CMK (cell line): ENCODE measurements around the gene UBASH3B.
"Not testable (repeated sequence)": the region's sequence is repeated elsewhere in the genome, so short reads cannot be mapped to it uniquely, and the experiment has no call there.

Experiments used
- DNase-seq: peaks from one replicate; pipeline ENCODE4 v3.0.0-alpha.2; 2010; ENCODE audit warnings: low read depth

UBASH3B gene

DNA sequence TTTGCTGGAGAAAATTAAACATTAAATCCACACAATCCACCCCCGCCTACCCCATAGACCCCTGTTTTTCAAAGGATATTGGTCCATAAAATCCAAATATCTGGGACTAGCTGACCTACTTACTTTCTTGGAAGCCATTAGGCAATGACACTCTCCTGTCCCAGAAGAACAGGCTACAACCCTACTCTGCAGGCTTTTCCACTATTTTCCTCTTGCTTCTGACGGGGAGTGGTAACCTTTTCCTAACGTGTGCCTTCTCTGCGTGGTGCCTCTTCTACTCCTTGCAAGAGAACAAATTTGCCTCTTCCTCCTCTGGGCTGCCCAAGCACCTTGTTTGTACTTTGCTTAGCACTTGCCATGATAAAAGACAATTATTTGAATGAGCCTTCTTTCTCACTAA is 51.6 kb downstream of the UBASH3B start:
- no peak for DNase-seq

DNA sequence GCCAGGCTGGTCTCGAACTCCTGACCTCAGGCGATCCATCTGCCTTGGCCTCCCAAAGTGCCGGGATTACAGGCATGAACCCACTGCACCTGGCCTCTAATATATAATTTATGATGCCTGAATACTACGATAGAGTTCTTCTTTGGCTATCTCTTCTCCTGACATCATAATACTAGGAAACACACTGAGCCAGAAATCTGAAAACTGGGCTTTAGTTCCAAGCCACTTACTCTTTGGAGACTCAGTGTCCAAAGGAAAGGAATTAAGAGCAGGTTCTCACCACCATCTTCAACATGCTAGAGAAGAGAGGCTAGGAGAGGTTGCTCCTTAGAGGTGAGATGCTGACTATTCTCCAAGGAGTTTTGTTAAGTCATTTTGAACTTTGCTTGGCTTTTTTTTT is 52.4 kb downstream of the UBASH3B start:
- no peak for DNase-seq

DNA sequence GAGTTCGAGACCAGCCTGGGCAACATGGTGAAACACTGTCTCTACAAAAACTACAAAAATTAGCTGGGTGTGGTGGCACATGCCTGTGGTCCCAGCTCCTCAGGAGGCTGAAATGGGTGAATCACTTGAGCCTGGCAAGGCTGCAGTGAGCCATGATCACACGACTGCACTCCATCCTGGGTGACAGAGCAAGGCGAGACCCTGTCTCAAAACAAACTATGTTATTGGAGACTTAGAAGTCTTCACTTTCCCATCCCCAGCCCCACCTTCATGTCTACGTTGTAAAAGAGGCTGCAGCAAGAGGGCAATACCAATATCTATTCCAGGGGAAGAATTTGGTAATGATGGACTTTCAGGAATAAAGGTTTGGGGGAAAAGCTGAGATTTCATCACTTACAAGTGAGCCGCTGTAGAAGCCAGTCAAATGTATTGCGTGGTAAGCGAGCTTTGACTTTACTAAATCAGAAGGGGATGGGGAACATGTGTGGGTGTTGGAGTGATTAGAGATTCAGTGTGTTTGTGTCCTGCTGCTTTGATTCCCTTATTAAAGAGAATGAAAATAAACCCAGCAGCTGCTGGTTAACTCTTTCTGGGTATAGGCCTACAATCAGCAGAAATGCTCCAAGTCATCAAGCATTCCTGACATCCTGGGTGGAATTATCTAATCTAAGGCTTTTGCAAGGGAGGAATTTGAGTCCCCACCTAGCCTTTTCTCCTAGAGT is 53.7 kb downstream of the UBASH3B start:
- DNase-seq: no peak

DNA sequence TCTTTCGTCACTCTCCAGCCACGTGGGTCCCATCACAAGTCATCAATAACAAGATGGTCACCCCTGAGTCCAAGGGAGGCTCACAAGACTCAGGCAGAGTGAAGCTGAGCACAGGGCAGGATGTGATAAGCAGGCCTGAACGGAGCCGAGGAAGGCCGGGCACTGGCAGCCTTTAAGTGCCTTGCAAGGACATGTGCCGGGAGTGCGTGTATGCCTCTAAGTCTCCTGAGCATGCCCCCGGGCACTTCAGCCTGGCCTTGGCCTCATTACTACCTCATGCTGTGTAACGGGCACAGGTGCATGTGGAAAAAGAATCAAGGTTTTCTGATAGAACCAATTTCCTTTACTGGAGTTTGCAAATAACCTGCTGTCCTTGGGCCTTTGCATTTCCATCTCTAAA is 55.8 kb downstream of the UBASH3B start:
- no peak for DNase-seq

DNA sequence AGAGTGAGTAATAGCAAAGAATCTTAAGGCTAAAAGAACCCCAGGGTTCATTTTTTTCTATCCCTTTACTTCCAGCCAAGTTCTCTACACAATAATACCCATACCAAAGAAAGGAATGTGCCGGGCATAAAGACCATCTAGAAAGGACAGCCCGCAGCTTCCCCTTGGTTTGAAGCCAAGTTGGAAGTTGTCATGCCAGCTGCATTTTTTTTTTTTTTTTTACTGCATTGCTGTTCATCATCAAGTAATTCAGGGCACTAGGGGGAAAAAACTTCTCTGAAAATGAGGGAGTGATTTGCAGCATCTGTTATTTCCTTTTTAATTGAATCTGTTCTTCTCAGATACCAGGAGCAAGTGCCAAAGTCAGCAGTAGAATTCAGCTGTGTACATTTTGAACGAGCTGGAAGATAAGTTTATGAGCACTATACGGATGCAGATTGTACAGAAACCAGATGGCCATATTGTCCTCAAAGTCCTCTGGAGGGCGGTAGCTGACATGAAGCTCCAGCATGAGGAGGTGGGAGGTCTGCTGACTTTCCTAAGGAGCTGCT is 56.4 kb downstream of the UBASH3B start:
- no peak for DNase-seq

DNA sequence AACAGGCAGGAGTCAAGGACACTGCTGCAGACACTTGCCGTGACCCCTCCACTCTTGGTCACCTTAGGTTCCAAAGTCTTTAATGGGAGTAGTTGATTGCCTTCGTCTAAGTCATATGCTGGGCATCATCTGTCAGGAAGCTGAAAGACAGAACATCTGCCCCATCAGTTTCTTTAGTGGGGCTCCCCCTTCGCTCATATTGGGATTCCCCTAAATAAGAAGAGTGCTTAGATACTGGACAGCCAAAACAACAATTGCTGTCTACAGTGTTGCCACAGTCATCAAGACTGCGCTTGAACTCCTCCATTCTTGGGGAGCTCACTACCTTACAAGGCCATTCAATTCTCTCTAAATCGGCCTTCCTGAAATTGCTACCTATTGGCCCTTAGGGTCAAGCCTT is 58.5 kb downstream of the UBASH3B start:
- DNase-seq: no peak

DNA sequence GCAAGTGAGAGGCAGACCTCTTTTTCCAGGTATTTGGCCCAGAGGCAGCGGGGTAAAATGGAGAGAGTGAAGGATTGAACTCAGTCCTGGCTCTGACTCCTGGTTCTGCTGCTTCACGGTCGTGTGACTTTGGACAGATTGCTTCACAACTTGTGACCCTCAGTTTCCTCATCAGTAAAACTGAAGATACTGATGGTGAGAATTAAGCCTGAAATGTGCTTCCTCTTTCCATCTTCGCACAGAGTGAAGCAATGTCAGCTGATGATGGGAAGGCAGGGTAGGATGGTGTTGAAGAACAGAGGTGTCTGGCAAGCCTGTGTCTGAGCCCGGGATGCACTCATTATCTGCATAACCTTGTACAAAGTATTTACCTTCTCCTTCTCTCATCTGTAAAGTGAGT is 59.0 kb downstream of the UBASH3B start:
- DNase-seq: no peak

DNA sequence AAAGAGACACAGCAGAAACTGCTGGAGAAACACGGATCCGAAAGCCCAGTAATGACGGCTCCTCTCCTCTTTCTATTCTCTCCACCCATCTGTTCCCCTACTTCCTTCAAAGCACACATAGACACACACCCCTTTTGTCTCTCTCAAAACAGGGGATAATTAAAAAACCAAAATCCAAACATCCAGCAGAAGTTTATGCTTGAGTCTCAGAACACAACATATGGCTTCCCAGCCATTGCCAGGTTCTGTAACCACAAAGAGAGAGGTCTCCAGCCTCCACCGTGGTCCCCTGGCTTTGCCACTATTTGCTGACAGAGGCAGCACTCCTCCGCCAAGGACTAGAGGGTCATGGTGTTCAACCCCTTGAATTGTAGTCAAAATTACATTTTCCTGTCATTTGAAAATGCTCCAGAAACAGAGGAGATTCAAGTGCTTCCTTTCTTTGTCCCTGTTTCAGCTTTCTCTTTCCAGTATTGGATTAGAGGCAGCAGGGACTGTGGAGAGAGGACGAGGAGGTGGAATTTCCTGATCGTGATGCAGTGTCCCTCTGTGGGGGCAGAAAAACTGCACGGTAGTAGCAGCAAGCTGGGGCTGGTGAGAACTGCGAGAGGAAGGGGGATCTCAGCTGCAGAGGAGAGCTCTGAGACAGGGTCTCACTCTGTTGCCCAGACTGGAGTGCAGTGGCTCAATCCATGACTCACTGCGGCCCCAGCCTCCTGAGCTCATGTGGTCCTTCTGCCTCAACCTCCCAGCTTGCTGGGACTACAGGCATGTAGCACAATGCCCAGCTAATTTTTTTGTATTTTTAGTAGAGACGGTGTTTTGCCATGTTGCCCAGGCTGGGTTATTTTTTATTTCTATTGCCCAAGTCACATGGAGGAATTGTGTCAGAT is 60.3 kb downstream of the UBASH3B start:
- no peak for DNase-seq

DNA sequence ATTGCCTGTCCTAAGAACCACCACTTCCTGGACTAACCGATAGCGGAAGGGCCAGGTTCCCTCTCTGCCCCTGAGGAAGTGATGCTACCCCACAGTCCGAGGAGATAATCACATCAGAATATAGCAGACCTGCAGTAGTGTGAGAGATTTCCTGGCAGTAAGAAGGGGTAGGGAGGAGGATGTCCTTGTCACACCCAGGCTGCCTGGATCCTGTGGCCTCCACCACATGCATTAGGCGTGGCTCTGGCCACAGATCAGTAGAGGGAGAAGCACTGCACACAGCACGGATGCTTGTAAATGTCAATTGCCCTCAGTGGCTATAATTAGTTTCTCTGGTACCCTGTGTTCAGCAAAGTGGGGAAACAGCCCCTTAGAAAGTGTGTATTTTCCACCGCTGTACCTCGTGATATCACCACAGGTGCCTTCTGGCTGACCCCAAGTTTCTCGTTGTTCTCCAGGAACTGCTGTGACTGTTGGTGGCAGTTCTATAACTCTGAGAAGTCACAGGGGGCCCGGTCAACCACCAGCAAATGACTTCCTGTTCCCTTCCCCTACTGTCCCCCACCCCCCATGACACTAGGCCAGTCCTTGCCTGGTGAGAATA is 61.8 kb downstream of the UBASH3B start:
- peak; percentile 99 for DNase-seq

DNA sequence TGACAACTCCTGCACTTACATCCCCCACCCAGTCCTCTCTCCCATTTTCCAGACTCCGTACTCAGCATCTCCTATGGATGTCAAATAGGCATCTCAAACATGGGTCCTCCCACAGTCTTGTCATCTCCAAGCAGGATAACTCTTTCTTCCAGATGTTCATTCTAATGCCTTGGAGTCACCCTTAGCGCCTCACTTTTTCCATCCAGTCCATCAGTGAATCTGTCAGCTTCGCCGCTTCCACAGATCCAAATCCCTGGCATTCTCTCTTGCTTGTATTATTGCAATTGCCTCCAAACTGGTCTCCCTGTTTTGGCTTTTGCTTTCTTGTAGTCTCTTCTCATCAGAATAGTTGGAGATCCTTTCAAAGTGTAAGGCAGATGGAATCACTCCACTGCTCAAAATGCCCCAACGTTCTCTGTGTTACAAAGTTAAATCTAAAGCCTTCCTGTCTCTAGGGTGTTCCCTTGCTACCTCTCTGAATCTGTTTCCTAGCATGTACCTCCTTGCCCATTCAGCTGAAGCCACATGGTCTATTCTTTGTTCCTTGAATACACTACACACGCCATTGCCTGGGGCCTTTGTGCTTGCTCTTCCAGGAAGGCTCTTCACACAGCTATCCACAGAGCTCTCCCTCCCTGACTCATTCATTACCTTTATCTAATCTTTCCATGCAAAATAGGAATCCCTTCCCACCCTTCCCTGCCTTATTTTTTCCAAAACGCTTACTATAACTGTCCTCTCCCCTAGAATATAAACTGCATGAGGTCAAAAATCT is 64.8 kb downstream of the UBASH3B start:
- DNase-seq: no peak

DNA sequence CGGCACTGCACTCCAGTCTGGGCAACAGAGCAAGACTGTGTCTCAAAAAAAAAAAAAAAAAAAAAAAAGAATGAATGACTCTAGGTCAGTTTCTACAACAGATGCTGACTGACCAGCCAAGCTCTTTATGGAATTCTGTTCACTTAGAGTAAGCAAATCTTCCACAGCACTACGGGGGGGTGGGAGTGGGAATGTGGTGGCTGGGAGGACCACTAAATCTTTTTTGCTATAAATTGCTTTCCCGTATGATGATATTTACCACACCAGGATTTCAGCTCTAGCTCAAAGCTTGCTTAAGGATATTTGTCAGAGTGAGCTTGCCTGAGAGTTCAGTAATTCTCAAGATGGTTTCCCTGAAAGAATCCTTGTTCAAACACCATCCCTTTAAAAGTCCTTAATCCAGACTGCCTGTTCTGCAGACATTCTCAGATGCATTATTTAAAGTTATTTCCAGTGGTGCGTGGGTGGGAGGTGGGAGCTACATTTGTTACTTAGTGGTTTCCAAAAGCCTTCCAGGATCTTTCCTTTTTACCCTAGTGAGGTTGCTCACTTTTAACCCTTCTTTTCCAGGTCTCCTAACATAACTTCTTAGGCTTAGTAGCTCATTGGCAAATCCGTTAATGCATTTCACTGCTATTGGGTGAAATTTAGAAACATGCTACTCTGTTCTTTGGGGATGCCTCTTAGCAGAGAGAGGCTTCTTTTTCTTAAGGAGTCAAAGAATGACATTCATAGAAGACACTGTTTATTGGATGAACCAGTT is 65.9 kb downstream of the UBASH3B start:
- no peak for DNase-seq

DNA sequence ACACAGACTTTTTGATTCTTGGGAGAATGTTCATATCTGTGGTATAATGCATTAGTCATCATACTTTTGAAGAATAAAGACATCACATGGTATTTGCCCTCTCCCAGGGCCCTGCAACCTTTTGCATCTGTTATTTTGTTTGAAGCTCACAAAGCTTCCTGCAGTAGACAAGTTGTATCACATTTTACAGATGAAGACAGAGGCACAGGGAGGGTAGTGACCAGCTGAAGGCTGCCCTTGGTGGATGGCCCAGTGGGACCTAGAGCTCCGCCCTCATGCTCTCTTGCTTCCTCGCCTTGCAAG is 66.4 kb downstream of the UBASH3B start:
- no peak for DNase-seq

DNA sequence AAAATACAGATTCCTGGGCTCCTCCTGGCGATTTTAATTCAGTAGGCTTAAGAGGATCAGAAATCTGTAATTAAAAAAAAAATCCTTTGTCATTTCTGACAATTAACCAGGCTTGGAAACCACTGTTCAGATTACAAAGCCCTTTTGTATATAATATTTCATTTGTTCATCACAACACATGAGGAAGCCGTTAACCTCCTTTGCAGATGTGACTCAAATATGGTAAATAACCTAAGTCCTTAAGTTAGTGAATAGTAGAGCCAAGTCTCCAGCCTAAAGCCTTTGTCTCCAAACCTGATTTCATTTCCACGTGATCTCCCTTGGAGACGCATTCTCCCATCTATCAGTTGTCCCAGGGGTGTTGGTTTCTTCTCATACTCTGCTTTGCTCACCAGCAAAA is 67.6 kb downstream of the UBASH3B start:
- DNase-seq: no peak

DNA sequence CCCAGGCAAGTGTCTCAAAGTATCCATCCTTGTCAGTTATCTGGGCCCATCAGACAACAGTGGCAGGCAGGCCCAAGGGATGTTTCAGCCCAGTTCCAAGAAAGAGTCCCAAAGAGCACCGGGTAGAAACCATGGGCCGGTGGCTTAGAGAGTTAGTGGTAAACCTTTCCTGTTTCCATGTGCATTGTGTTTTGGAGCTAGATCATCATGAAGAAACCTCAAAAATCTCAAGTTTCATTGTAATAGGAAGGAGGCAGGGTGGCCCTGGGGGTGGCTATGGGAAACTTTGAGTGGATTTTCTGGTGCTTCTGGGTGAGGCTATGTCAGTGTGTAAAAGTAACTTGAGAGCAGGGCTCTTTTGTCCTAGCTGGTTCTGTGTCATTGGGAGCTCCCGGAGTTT is 68.1 kb downstream of the UBASH3B start:
- no peak for DNase-seq

DNA sequence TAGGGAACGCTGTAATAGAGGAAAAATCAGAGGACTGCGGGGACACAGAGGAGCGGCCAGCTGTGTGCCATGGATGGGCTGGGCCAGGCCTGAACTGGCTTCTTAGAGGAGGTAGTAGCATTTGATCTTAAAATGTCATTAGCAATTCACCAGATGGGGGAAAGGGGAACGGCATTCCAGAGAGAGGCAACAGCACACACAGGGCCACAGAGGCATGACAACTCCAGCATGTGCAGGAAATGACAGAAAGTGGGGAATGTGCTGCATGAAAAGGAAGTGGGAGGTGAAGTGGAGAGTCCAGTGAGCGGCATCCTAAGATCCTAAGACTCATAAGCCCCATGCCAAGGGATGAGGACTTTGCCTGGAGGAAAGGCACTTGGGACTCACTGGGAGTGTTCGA is 69.0 kb downstream of the UBASH3B start:
- DNase-seq: no peak

DNA sequence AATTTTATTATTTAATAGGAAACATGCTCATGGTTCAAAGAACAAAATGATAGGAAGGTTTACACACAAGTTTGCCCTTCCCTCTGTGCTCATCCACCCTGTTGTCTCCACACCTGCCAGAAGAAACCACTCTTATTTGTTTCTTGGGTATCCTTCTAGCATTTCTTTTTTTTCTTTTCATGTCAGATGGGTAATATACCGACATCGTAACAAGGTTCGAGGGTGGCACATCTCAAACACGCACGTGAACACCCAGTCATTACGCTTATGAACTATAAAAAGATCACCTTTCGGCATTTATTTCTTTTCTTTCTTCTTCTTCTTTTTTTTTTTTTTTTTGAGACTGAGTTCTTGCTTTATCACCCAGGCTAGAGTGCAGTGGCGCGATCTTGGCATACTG is 70.5 kb downstream of the UBASH3B start:
- DNase-seq: no peak

DNA sequence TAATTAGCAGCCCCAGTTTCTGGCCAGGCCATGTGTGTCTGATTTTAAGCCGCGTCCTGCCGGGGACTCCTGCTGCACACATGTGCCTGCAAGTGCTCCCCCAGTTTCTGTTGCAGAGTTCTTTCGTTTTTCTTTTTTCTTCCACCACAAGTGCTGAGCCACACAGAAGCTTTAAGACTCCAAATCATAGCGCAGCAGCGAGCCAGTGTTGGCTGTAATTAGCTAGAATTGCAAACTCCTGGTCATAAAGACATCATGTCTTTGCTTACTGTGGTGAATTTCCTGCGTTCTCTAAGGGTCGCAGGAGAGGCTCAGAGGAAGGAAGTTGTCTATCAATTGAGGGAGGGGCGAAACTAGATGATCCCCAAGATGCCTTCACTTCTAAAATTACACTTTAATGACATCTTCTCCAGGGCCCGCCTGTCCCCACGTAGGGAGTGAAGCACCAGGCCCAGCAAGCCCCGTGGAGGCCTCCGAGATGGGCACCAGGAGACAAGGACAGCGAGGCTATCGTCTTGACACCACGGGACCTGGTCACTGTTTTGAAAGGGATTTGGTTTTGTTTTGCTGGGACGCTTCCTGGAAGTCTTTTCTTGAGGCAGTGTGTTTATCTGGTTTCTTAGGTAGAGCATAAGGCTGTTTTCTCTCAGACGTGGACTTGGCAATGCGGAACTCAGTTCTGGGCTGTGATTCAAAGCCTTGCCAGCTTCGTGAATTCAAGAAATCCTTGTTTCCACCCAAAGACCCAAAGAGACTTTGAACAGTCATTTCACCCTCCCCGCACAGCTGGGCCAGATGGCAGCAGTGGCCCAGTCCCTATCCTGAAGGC is 71.8 kb downstream of the UBASH3B start:
- no peak for DNase-seq

DNA sequence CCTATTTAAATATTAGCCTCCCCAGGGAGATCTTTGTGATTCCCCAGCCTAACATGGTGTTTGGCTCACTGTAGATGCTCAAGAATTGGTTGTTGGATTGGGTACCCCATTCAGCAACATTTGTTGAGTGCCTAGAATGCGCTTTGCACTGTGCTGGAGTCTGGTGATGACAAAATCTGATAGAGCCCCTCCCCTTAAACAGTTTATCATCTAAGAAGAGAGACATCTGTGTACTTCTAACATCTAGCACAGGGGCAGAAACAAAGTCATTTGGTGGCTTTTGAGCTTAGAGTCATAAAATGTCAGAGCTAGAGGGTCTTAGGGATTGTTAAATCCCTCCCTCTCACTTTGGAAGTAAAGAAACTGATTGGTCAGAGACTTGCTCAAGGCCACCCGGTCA is 73.0 kb downstream of the UBASH3B start:
- DNase-seq: no peak

DNA sequence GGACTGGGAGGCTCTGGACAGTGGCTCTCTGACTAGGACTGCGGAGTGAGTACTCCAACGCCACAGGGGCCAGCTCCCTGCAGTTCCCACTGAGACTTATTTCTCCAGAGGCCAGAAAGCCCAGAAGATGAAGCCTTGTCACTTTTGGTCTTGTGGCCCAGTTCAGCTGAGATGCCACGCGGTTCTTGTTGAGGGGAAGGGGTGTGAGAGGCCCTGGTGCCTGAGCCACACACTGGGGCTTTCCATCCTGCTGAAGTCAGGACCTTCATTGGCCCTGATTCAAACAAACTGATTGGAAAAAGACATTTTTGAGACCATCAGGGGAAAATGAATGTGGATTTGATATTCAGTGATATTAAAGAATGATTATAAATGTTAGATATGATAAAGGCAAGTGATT is 73.6 kb downstream of the UBASH3B start:
- no peak for DNase-seq

DNA sequence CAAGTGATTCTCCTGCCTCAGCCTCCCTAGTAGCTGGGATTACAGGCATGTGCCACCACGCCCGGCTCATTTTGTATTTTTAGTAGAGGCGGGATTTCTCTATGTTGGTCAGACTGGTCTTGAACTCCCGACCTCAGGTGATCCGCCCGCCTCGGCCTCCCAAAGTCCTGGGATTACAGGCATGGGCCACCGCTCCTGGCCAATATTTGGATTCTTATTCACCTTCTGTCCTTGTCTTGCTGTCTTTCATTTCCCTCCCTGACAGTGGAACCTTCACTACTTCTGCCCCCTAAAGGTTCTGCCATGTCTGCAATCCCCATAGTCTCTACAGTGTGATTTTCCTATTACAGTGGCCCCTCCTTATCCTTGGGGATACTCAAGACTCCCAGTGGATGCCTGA is 75.2 kb downstream of the UBASH3B start:
- not testable (repeated sequence) for DNase-seq

DNA sequence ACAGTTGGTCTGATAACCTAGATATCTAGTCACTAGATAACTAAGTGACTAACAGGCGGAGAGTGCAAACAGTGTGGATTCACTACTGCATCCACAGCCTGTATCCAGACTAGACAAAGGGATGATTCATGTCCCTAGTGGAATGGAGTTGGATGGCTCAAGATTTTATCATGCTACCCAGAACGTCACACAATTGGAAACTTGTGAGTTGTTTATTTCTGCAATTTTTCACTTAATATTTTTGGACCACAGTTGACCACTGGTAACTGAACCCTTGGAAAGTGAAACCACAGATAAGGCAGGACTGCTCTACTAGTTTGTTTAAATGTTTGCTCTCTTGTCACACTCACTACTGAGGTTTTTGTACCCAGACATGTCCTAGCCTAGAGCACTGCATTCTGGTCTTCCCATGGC is 76.0 kb downstream of the UBASH3B start:
- no peak for DNase-seq
